Measurements from ENCODE around the gene BRD9.

BRD9 gene

GRCh38 chr5:878125-878524, 14.5 kb downstream of the BRD9 start:
- no peak for DNase-seq

GRCh38 chr5:876398-877365, 15.9 kb downstream of the BRD9 start:
- DNase-seq = no peak

DNA sequence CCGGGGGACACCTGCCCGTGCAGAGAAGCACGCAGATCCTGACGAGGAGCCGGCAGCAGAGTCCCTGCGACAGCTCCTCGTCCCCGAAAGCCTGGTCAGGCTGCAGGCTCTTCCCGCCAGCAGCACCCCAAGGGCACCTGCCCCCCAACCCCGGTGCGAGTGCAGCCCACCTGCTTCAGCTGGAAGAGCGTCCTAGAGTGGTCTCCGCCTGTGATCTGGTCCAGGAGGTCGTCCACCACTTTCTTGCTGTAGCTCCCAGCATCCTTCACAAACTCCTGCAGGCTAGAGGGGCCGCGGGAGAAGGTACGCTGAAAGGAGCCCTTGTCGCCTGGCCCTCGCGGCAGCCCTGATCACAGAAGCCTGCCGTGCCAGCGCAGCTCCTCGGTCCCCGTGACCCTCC, 16.7 kb downstream of the BRD9 start:
- no peak for DNase-seq

DNA sequence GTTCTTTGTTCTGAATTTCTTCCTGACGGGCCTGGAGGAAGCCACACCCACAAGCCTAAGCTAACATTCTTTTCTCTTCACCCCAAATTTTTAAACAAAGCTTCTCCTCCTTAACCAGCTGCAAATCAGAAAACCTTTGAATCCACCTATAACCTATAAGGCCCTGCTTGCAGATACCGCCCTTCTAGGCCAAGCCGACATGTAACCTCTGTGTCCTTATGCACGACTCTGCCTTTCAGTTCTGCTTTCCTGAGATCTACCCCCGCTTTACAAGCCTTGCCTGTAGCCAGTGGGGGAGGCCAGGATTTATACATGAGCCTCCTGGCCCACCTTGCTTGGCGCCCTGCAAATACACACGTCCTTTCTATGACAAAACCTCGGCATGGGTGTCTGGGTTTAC, 19.3 kb downstream of the BRD9 start:
- no peak for DNase-seq

DNA sequence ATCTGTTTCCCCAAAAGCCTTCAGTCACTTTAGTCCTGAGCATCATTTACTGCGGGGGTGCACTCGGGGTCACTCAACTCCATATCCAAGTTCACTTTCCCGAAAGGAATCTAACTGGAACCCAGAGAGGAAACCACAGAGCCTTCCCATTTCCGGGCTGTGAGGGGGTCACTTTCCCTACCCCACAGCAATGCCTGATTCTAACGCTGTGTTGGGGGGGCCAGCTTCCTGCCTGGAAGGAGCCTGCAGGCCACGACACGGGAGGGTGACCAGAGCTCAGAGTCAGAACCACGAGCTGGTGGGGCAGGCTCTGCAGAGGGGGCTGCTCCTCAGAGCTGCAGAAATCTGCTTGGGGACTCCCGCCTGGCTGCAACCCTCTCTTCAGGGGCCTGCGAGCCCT, 20.3 kb downstream of the BRD9 start:
- no peak for DNase-seq

GRCh38 chr5:871596-872298, 20.9 kb downstream of the BRD9 start:
- DNase-seq = no peak

DNA sequence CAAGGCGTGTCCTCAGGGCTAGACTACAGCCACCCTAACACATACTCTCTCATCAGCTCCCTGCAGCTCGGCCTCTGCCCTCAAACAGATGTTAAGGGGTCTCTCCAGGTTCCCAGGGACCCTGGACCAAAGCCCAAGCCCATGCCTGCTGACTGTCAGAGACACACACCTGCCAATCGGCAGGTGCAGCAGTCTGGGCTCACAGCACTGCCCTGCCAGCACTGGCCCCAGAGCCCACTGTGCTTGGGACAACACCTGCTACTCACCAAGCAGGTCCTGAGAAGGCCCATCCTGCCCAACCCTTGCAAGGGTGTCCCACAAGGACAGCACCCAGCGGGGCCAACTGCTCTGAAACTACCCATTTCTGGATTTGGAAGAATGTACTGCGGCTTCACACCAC, 21.6 kb downstream of the BRD9 start:
- no peak for DNase-seq

GRCh38 chr5:868428-869135, 24.0 kb downstream of the BRD9 start:
- DNase-seq = no peak

DNA sequence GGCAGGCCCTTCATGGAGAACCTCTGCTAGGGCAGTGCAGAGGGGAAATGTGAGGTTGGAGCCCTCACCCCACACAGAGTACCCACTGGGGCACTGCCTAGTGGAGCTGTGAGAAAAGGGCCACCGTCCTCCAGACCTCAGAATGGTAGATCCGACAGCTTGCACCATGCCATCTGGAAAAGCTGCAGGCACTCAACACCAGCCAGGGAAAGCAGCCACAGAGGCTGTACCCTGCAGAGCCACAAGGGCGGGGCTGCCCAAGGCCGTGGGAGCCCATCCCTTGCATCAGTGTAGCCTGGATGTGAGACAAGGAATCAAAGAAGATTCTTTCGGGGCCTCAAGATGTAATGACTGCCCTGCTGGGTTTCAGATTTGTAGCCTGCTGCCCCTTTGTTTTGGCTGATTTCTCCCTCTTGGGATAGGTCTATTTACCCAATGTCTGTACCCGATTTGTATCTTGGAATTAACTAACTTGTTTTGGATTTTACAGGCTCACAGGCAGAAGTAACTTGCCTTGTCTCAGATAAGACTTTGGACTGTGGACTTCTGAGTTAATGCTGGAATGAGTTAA, 25.2 kb downstream of the BRD9 start:
- DNase-seq = no peak

DNA sequence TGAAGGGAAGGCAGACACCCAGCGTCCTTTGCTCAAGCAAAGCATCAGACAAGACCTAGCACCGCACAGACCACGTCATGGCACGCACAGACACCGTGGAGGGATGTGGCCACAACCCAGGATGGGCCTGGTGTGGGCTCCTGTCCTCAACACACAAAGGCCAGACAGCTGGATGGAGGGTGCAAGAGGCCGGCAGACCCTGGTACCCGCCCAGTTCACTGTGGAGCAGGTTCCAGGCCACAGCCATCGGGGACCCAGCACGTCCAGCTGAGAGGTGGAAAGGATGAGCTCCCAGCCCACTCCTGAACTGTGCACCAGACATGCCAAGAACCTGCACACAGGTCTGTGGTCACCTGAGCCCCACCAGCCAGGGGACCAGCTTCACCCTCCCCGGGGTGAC, 26.8 kb downstream of the BRD9 start:
- DNase-seq = no peak

- DNase-seq = no peak
These were observed 27.5 kb downstream of the BRD9 start for GRCh38 chr5:865168-865521.

DNA sequence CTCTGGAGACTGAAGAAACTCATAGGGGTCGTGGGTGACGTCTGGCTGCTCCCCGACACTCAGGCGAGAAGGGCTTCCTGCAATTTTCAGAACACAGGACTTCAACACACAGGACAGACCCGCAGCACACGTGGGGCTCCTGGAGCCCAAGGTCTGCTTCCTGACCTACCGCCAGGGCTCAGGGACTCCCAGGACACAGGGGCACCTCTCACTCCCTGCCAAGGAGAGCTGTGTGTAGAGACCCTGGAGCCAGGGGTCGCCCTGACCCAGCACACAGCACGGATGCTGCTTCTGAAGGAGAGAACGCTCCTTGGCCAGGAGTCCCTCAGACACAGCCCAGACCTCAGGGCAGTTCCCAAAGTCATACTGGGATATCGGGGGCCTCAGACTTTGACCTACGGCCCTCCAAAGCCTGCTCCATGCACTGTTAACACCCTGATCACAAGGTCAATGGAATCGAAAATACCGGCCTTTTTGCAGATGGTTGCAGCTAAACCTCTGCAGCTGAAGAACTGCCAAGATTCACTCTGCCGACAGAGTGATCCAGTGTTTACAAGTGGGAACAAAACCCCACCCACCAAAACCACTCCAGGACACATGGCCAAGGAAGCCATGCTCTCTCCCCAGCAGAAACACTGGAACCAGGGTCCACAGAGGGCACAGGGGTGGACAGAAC, 28.0 kb downstream of the BRD9 start:
- no peak for DNase-seq

DNA sequence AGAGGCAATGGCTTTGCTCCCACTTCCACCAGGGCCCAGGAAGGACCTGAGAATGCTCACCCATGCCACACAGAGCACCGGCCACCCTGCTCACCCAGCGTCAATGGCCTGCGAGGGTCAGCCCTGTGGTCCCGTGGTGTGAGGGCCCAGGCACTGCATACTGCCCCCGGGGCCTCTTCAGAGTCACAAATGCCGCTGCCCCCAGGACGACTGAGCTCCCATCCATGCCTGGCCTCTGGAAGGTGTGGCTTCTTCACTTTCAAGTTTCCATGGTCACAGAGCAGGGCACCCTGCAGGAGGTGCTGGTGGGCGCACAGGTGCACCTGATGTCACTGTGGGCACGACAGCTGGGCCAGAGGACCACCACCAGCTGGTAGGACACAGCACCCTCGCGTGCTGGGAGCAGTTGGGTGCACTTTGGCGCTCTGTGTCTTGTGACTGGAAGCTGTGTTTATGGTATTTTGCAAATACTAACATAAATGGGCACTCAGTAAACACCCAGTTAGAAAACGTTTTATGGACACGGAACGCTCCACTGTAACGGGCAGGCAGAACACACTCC, 29.3 kb downstream of the BRD9 start:
- DNase-seq = no peak

GRCh38 chr5:862367-863243, 30.0 kb downstream of the BRD9 start:
- DNase-seq = no peak

GRCh38 chr5:861442-862366, 30.9 kb downstream of the BRD9 start:
- DNase-seq = no peak

DNA sequence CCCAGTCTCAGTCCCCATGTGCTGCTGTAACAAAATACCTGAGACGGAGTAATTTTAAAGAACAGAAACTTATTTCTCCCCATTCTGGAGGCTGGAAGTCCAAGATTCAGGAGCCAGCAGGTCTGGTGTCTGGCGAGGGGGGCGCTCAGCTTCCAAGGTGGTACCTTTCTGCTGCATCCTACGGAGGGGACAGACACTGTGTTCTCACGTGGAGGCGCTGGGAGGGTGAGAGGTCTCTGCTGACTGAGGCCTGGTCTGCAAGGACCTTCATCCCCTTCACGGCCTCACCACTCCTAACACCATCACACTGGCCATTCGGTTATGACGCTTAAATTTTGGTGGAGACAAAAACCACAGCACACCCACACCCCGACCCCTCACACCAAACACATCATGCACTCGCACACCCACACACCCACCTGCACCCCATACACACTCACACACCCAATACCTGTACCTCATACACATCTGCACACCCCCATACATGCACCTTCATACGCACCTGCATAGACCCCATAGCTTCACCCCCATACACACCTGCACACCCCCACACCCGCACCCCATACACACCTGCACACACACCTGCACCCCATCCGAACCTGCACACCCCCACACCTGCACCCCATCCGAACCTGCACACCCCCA, 32.0 kb downstream of the BRD9 start:
- DNase-seq = no peak

- DNase-seq = no peak
These were observed 32.8 kb downstream of the BRD9 start for GRCh38 chr5:859798-860296.

GRCh38 chr5:859391-859790, 33.2 kb downstream of the BRD9 start:
- no peak for DNase-seq

DNA sequence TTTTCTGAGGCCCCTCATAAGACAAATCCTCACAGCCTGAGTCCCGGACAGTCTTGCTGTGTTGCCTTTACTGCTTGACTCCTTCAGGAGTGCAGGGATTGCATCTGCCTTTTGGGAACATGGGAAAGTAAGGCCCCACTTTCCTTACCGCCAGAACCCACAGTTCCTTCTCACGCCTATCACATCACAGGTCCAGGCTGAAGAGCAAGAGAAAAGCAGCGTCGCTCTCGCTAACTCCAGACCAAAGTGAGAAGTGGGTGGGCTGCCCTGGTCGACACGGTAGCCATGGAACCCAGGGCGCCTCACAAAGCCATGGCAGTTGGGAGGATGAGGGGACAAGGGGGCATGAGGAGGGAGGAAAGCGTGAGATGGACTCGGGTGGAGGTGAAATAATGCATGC, 33.9 kb downstream of the BRD9 start:
- DNase-seq = no peak
